Prostate gland (tissue), 2 donors: ENCODE measurements around the gene AQP10.

Experiments
- CTCF ChIP-seq, 4 experiments: fragments of 200-600 bp in 2 of 4; fragments of 450-650 bp in 2 of 4; sonication (generic) in 2 of 4; IDR thresholded peaks; 1 replicate in 3 of 4; 2 replicates in 1 of 4; pipeline ENCODE4 v1.5.1; 2016 to 2019; ENCODE audit warnings: antibody characterized with exemption in 4 of 4, mild to moderate bottlenecking in 2 of 4, moderate library complexity in 2 of 4
- POLR2A ChIP-seq: fragments of 450-650 bp; IDR thresholded peaks from one replicate; pipeline ENCODE4 v1.6.1; 2016; ENCODE audit warnings: antibody characterized with exemption, mild to moderate bottlenecking
- POLR2AphosphoS5 ChIP-seq: sonication (generic); formaldehyde crosslinking; IDR thresholded peaks from one replicate; pipeline ENCODE4 v1.6.1; 2017; ENCODE audit warnings: antibody characterized with exemption

GRCh38 chr1:154272217-154272998 is 48.5 kb upstream of the AQP10 start, which contains the start of gene HAX1:
- TF ChIP-seq CTCF (IDR thresholded peaks at IDR 0.05) (peak; percentile 75 to 90 (median 84)), POLR2AphosphoS5 (peak; percentile 96), POLR2A (peak; percentile 57)
